ENCODE results near the gene PEPD.

PEPD gene

DNA sequence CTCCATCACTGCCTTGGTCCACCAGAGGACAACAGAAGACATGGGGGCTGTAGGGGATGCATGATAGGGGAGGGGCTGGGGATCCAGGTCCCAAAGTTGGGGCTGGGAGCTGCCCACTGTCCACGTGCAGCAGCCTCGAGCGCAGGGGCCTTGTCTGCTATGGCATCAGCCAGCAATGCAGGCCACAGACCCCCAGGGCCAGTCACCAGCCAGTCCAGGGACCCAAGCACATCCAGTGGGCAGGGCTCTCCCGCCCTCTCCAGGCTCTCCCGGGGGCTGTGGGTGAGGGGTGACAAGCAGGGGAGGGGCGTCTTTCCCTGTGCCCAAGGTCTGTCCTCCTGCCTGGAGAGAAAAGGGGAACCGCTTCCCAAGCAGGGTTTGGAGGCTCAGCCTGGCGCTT lies 32.8 kb downstream of the PEPD start:
- H3K36me3 ChIP-seq (ENCODE audit: insufficient read depth, low read length): no peaks in the 10 kb centered on the region
- no peak overlapping the region for H3K9ac ChIP-seq (ENCODE audit: low read depth, low read length, poor library complexity, severe bottlenecking)
- no peaks in the 10 kb centered on the region for H3F3A ChIP-seq (ENCODE audit: low read depth)
- H3K4me2 ChIP-seq (ENCODE audit: low read depth, low read length, poor library complexity, severe bottlenecking): no peak overlapping the region
- H2AFZ ChIP-seq (ENCODE audit: low read length): no peak overlapping the region
- no peaks in the 10 kb centered on the region for H3K9me3 ChIP-seq (ENCODE audit: insufficient read depth, low read depth, low read length)
- H3K27me3 ChIP-seq (ENCODE audit: insufficient read depth, low read length, poor library complexity, severe bottlenecking): no peaks in the 10 kb centered on the region
- TF ChIP-seq, protein P1, sequence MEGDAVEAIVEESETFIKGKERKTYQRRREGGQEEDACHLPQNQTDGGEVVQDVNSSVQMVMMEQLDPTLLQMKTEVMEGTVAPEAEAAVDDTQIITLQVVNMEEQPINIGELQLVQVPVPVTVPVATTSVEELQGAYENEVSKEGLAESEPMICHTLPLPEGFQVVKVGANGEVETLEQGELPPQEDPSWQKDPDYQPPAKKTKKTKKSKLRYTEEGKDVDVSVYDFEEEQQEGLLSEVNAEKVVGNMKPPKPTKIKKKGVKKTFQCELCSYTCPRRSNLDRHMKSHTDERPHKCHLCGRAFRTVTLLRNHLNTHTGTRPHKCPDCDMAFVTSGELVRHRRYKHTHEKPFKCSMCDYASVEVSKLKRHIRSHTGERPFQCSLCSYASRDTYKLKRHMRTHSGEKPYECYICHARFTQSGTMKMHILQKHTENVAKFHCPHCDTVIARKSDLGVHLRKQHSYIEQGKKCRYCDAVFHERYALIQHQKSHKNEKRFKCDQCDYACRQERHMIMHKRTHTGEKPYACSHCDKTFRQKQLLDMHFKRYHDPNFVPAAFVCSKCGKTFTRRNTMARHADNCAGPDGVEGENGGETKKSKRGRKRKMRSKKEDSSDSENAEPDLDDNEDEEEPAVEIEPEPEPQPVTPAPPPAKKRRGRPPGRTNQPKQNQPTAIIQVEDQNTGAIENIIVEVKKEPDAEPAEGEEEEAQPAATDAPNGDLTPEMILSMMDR (conservative IDR thresholded peaks at IDR 0.05; ENCODE audit: low read length): no peak
- TF ChIP-seq EZH2phosphoT487 (IDR thresholded peaks at IDR 0.05; ENCODE audit: borderline replicate concordance): no peak
- H3K4me1 ChIP-seq (ENCODE audit: insufficient read depth, low read length, poor library complexity, severe bottlenecking): no peaks in the 10 kb centered on the region
- H4K20me1 ChIP-seq (ENCODE audit: insufficient read depth, low read length, poor library complexity, severe bottlenecking): no peaks in the 10 kb centered on the region
- no peak overlapping the region for H3K4me3 ChIP-seq (ENCODE audit: low read length, poor library complexity, severe bottlenecking)
- no peaks in the 10 kb centered on the region for H3K9me2 ChIP-seq (replicated peaks; ENCODE audit: low read depth, low read length)
- no peaks in the 10 kb centered on the region for H3K79me2 ChIP-seq (ENCODE audit: insufficient read depth, low read length)

DNA sequence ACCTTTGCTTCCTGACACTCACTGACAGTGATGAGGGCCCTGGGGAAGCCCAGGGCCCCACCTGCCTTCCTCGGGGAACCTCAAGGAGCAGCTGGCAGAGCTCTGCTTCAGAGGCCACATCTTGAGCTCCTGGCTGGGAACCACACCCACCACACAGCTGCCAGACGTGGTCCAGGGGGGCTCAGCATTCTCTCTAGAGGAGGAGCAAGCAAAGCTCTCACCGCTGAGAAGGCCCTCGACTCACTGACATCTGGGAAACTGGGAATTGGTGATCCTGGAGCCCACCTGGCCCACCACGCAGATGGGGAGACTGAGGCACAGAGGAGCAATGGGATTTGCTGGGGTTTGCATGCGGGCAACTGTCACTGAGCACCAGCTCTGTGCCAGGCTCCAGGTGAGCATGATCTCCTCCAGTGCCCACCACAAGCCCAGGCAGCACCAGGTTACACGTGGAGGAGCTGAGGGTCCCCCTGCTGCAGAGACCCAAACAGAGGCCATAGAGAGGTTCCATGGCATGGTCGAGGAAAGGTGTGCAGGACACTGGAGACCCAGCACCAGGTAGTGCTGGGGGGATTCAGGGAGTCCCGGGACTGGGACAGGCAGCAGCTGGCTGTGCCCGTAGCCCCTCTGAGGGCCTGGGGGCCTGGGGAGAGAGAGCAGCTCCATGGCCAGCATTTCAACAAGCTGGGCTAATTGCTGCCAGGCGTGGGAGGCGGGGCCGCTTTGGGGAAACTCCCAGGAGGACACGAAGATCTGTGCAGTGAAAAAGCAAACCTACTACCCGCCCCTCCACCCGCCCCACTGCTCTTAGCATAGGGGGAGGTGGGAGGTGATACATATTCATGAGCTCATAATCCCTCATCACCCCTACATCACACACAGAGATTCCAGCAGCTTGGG lies 33.4 kb downstream of the PEPD start:
- Histone ChIP-seq H3K9ac (ENCODE audit: low read depth, low read length, poor library complexity, severe bottlenecking) (no peak overlapping the region), H2AFZ (ENCODE audit: low read length) (no peak overlapping the region), H3K4me1 (ENCODE audit: insufficient read depth, low read length, poor library complexity, severe bottlenecking) (no peaks in the 10 kb centered on the region), H3K4me3 (ENCODE audit: low read length, poor library complexity, severe bottlenecking) (no peak overlapping the region), H3K9me2 (replicated peaks; ENCODE audit: low read depth, low read length) (no peaks in the 10 kb centered on the region), H3K27me3 (ENCODE audit: insufficient read depth, low read length, poor library complexity, severe bottlenecking) (no peaks in the 10 kb centered on the region), H3K9me3 (ENCODE audit: insufficient read depth, low read depth, low read length) (no peaks in the 10 kb centered on the region), H3F3A (ENCODE audit: low read depth) (no peaks in the 10 kb centered on the region), H3K79me2 (ENCODE audit: insufficient read depth, low read length) (no peaks in the 10 kb centered on the region), H3K36me3 (ENCODE audit: insufficient read depth, low read length) (no peaks in the 10 kb centered on the region), H3K4me2 (ENCODE audit: low read depth, low read length, poor library complexity, severe bottlenecking) (no peak overlapping the region), H4K20me1 (ENCODE audit: insufficient read depth, low read length, poor library complexity, severe bottlenecking) (no peaks in the 10 kb centered on the region)
- TF ChIP-seq, protein P1 (conservative IDR thresholded peaks at IDR 0.05; ENCODE audit: low read length): no peak
- TF ChIP-seq EZH2phosphoT487 (IDR thresholded peaks at IDR 0.05; ENCODE audit: borderline replicate concordance): no peak

DNA sequence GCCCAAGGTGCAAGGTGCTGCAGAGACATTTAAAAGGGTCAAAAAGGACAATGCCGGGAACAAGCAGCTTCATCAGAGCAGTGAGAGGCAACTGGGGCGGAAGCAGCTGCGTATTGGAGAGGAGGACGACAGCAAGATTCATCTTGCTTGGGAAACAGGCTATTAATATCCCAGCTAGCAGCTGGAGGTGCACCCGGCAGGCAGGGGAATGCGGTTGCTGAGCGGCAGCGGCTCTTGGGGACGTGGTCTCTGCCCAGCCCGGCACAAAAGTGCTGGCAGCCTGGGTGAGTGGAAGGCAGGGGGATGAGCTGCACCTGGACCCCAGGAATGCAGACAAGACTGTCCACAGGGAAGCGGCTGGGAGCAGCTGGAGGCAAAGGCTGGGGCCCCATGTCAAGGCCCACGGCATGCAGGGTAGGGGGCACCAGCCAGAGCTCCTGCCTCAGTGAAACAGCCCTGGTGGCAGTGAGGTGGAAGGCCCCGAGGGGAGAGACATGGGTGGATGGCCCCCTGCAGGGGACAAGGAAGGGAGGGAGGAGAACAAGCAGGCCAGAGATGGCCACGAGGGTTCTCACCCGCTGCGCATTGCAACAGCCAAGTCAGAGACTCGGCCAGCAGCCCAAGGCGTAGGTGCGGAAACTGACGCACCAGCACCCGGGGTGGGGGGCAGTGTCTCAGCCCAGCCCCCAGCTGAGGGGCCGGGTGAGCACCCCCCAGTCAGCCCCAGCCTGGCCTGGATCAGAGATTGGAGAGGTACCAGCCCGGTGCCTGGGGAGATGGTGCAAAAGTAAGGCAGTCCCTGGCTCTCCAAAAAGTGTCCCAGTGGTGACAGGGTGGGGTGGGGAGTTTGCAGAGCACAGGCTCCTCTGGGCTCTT lies 34.4 kb downstream of the PEPD start:
- H3K27me3 ChIP-seq (ENCODE audit: insufficient read depth, low read length, poor library complexity, severe bottlenecking): no peaks in the 10 kb centered on the region
- H3K79me2 ChIP-seq (ENCODE audit: insufficient read depth, low read length): no peaks in the 10 kb centered on the region
- H2AFZ ChIP-seq (ENCODE audit: low read length): no peak overlapping the region

More for the DNA sequence above, 34.4 kb downstream of the PEPD start:
- Histone ChIP-seq H3K4me3 (ENCODE audit: low read length, poor library complexity, severe bottlenecking) (no peak overlapping the region), H3K36me3 (ENCODE audit: insufficient read depth, low read length) (no peaks in the 10 kb centered on the region), H3F3A (ENCODE audit: low read depth) (no peaks in the 10 kb centered on the region), H3K4me2 (ENCODE audit: low read depth, low read length, poor library complexity, severe bottlenecking) (no peak overlapping the region), H3K4me1 (ENCODE audit: insufficient read depth, low read length, poor library complexity, severe bottlenecking) (no peaks in the 10 kb centered on the region), H3K9ac (ENCODE audit: low read depth, low read length, poor library complexity, severe bottlenecking) (no peak overlapping the region), H4K20me1 (ENCODE audit: insufficient read depth, low read length, poor library complexity, severe bottlenecking) (no peaks in the 10 kb centered on the region), H3K9me3 (ENCODE audit: insufficient read depth, low read depth, low read length) (no peaks in the 10 kb centered on the region), H3K9me2 (replicated peaks; ENCODE audit: low read depth, low read length) (no peaks in the 10 kb centered on the region)
- TF ChIP-seq EZH2phosphoT487 (IDR thresholded peaks at IDR 0.05; ENCODE audit: borderline replicate concordance): no peak
- TF ChIP-seq, protein P1 (conservative IDR thresholded peaks at IDR 0.05; ENCODE audit: low read length): no peak
